AG04449 (cell line): ENCODE data around the gene ENGASE.

Experiments
- CTCF ChIA-PET: fragments of 350-600 bp; formaldehyde crosslinking; extraction: SDS; loops from one replicate; lab custom pipeline; 2021; ENCODE audit warnings: antibody characterized with exemption; lab: Yijun Ruan, JAX
- POLR2A ChIA-PET: fragments of 400-600, 350-600 bp; formaldehyde crosslinking; extraction: SDS; loops from one replicate; lab custom pipeline; 2020; ENCODE audit warnings: antibody characterized with exemption, inconsistent platforms; lab: Yijun Ruan, JAX
- DNase-seq: peaks from one replicate; pipeline ENCODE4 v3.0.0-alpha.2; 2010; ENCODE audit warnings: low read depth, low spot score
- H3K4me3 ChIP-seq: 2 replicates; pipeline ENCODE4 v1.5.1; 2011; ENCODE audit warnings: low read depth, mild to moderate bottlenecking, control low read depth, low read length
- TF ChIP-seq, protein P1 (sequence below): IDR thresholded peaks from one replicate; pipeline ENCODE4 v1.5.1; 2011; ENCODE audit warnings: mild to moderate bottlenecking, moderate library complexity, low read length, control low read depth, inconsistent platforms; ENCODE audit not compliant: insufficient read depth; ENCODE audit errors: missing control alignments

ENGASE gene

GRCh38 chr17:79133214-79133613 lies 58.6 kb downstream of the ENGASE start:
- TF ChIP-seq, protein P1, sequence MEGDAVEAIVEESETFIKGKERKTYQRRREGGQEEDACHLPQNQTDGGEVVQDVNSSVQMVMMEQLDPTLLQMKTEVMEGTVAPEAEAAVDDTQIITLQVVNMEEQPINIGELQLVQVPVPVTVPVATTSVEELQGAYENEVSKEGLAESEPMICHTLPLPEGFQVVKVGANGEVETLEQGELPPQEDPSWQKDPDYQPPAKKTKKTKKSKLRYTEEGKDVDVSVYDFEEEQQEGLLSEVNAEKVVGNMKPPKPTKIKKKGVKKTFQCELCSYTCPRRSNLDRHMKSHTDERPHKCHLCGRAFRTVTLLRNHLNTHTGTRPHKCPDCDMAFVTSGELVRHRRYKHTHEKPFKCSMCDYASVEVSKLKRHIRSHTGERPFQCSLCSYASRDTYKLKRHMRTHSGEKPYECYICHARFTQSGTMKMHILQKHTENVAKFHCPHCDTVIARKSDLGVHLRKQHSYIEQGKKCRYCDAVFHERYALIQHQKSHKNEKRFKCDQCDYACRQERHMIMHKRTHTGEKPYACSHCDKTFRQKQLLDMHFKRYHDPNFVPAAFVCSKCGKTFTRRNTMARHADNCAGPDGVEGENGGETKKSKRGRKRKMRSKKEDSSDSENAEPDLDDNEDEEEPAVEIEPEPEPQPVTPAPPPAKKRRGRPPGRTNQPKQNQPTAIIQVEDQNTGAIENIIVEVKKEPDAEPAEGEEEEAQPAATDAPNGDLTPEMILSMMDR = no peak
- DNase-seq = no peak
- ChIA-PET POLR2A (no interaction called here), CTCF (no interaction called here)
- no peak overlapping the region for H3K4me3 ChIP-seq

GRCh38 chr17:79133985-79134384 lies 59.4 kb downstream of the ENGASE start:
- TF ChIP-seq, protein P1 = no peak
- no peak for DNase-seq
- POLR2A ChIA-PET = no interaction called here
- H3K4me3 ChIP-seq = no peak overlapping the region
- CTCF ChIA-PET = no interaction called here

DNA sequence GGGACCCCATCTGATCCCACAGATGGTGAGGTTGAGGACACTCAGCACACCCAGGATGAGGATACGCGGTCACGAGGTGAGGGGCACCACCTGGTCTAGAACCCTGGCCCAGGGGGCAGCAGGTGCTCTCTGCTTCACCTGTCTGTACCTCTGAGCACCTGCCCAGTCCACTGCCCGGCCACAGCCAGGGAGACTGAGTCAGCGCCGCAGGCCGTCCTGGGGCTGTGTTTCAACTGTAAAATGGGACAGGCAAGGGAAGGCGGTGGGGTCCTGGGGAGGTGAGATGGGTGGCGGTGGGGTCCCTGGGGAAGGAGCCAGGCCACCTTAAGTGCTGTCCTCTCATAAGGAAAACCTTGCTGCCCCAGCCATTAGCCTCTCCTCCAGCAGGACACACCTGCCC lies 60.4 kb downstream of the ENGASE start:
- no peak overlapping the region for H3K4me3 ChIP-seq
- POLR2A ChIA-PET = no interaction called here
- TF ChIP-seq, protein P1 = no peak
- CTCF ChIA-PET = no interaction called here
- no peak for DNase-seq

DNA sequence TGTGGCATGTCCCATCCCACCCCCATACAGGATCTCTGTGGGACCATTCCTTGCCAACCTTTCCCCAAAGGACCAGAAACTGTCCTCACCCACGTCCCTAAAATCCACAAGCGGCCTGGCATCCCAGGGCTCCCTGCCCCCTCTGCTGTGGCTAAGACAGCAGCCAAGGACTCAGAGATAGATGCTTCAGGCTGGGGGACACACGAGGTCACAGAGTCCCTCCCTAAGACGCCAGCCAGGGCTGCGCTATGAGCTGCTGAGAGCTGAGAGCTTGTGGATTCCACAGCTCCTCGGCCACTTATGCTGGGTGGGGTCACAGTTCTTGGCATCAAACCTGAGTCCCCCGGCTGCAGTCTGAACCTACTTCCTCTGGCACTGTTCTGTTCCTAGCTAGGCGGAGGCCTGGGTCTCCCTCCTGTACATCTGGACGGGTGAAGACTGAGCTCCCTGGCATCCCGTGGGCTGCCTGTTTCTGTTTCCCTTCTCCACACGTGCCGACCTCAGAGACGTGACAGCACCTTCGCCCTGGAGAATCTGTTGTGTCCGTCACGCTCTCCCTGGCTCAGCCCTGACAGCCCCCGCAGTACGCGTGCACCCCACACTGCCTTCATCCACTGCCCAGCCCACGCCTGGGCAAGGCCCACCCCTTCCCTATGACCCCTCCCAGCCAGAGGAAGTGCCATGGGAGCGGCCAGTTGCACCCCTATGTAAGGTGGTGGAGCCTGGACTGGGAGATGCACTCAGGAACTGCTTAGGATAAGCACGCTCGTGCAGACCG lies 61.2 kb downstream of the ENGASE start:
- H3K4me3 ChIP-seq = no peak overlapping the region
- no peak for DNase-seq
- TF ChIP-seq, protein P1 = no peak
- POLR2A ChIA-PET = interaction anchor here (0.6 kb wide), 1 partner anchor 601 kb away, joined by 3 read pairs; no protein-coding TSS in a partner anchor
- CTCF ChIA-PET = no interaction called here
